IMR-90 (cell line): ENCODE measurements around the gene FBXW11. TPM values are rescaled to one million over a fixed set of nuclear protein-coding genes. Genes with fewer than 3 reads are reported as not detected.

Source experiments
- ATAC-seq: fragments of 200-7000 bp; cut with Tn5 transposase; 2 replicates; pipeline ENCODE4 v1.9.1; 2020; ENCODE audit warnings: low read depth, mild to moderate bottlenecking, moderate library complexity
- BruUV-seq: library from RNA; stranded (reverse); fragments of 400-500 nt; replicated peaks from 2 replicates; lab custom pipeline; 2021; lab: Mats Ljungman, UMichigan
- CTCF ChIA-PET: fragments of 300-600 bp; formaldehyde crosslinking; extraction: SDS; loops from one replicate; lab custom pipeline; 2021; ENCODE audit warnings: antibody characterized with exemption; lab: Yijun Ruan, JAX
- POLR2A ChIA-PET: fragments of 300-600 bp; sonication (Branson Sonifier 250); formaldehyde crosslinking; loops from one replicate; lab custom pipeline; 2022; ENCODE audit warnings: antibody characterized with exemption; ENCODE audit not compliant: unreplicated experiment; lab: Charles Lee
- DNase-seq: peaks from one replicate; pipeline ENCODE4 v3.0.0; 2013
- H2AFZ ChIP-seq: replicated peaks from 2 replicates; pipeline ENCODE3; 2013; ENCODE audit warnings: low read length, mild to moderate bottlenecking; ENCODE audit not compliant: poor library complexity
- H2AK5ac ChIP-seq: 2 replicates; pipeline ENCODE4 v1.6.1; 2013; ENCODE audit warnings: low read depth, low read length, inconsistent platforms
- H2AK9ac ChIP-seq: replicated peaks from 2 replicates; pipeline ENCODE3; 2013; ENCODE audit warnings: mild to moderate bottlenecking, low read depth, low read length, moderate library complexity; ENCODE audit not compliant: poor library complexity
- H2BK120ac ChIP-seq: 2 replicates; pipeline ENCODE4 v1.6.1; 2013; ENCODE audit warnings: low read depth, low read length, inconsistent platforms
- H2BK15ac ChIP-seq: 3 replicates; pipeline ENCODE4 v1.6.1; 2013; ENCODE audit warnings: low read depth, low read length, inconsistent platforms
- H2BK20ac ChIP-seq: 2 replicates; pipeline ENCODE4 v1.6.1; 2013; ENCODE audit warnings: low read depth, mild to moderate bottlenecking, inconsistent platforms, low read length, moderate library complexity
- H2BK5ac ChIP-seq: 2 replicates; pipeline ENCODE4 v1.6.1; 2013; ENCODE audit warnings: mild to moderate bottlenecking, low read depth, low read length, inconsistent platforms; ENCODE audit not compliant: poor library complexity, severe bottlenecking
- H3K14ac ChIP-seq: replicated peaks from 2 replicates; pipeline ENCODE4 v1.6.1; 2013; ENCODE audit warnings: low read depth, low read length, inconsistent platforms
- H3K18ac ChIP-seq: 2 replicates; pipeline ENCODE4 v1.6.1; 2013; ENCODE audit warnings: low read depth, low read length, control low read depth
- H3K23ac ChIP-seq: 2 replicates; pipeline ENCODE4 v1.6.1; 2013; ENCODE audit warnings: low read depth, low read length, inconsistent platforms
- H3K27ac ChIP-seq: 2 replicates; pipeline ENCODE4 v1.5.1; 2013; ENCODE audit warnings: mild to moderate bottlenecking, control low read depth, low read length; ENCODE audit not compliant: insufficient read depth
- H3K27me3 ChIP-seq: 2 replicates; pipeline ENCODE4 v1.6.1; 2013; ENCODE audit warnings: low read length; ENCODE audit not compliant: control insufficient read depth, insufficient read depth
- H3K36me3 ChIP-seq: 2 replicates; pipeline ENCODE4 v1.6.1; 2013; ENCODE audit warnings: low read length, mixed read lengths; ENCODE audit not compliant: control insufficient read depth, insufficient read depth
- H3K4ac ChIP-seq: 2 replicates; pipeline ENCODE4 v1.6.1; 2013; ENCODE audit warnings: low read depth, low read length, inconsistent platforms
- H3K4me1 ChIP-seq: 2 replicates; pipeline ENCODE4 v1.6.1; 2013; ENCODE audit warnings: low read length, mixed read lengths; ENCODE audit not compliant: control insufficient read depth, insufficient read depth
- H3K4me2 ChIP-seq: 2 replicates; pipeline ENCODE4 v1.6.1; 2013; ENCODE audit warnings: low read depth, mild to moderate bottlenecking, control low read depth, low read length, moderate library complexity
- H3K4me3 ChIP-seq: 2 replicates; pipeline ENCODE4 v1.5.1; 2013; ENCODE audit warnings: low read depth, mild to moderate bottlenecking, control low read depth, low read length, moderate library complexity; ENCODE audit not compliant: insufficient read depth
- H3K56ac ChIP-seq: 2 replicates; pipeline ENCODE4 v1.6.1; 2013; ENCODE audit warnings: low read length, inconsistent platforms; ENCODE audit not compliant: insufficient read depth; ENCODE audit errors: extremely low read depth
- H3K79me1 ChIP-seq, 2 experiments: 2 replicates each; pipeline ENCODE4 v1.6.1; 2013; ENCODE audit warnings: low read length in 2 of 2, inconsistent platforms in 1 of 2, low read depth in 1 of 2
- H3K9ac ChIP-seq: 2 replicates; pipeline ENCODE4 v1.6.1; 2013; ENCODE audit warnings: low read depth, low read length, control low read depth
- H3K9me1 ChIP-seq: 2 replicates; pipeline ENCODE4 v1.6.1; 2013; ENCODE audit warnings: low read length, inconsistent platforms; ENCODE audit not compliant: insufficient read depth
- H3K9me3 ChIP-seq: 2 replicates; pipeline ENCODE4 v1.6.1; 2013; ENCODE audit warnings: low read length; ENCODE audit not compliant: control insufficient read depth, insufficient read depth
- H4K20me1 ChIP-seq: 2 replicates; pipeline ENCODE4 v1.6.1; 2013; ENCODE audit warnings: low read length, inconsistent platforms; ENCODE audit not compliant: insufficient read depth
- H4K5ac ChIP-seq: 2 replicates; pipeline ENCODE4 v1.6.1; 2013; ENCODE audit warnings: mild to moderate bottlenecking, low read depth, low read length, control low read depth
- H4K8ac ChIP-seq, 2 experiments: 2 replicates each; pipeline ENCODE4 v1.6.1; 2013; ENCODE audit warnings: low read depth in 2 of 2, low read length in 2 of 2, control low read depth in 1 of 2, inconsistent platforms in 1 of 2
- H4K91ac ChIP-seq: 2 replicates; pipeline ENCODE4 v1.6.1; 2013; ENCODE audit warnings: low read depth, low read length, inconsistent platforms; ENCODE audit not compliant: insufficient read depth
- CTCF ChIP-seq: conservative IDR thresholded peaks from 2 replicates; pipeline ENCODE4 v1.5.1; 2012; ENCODE audit warnings: mild to moderate bottlenecking, low read depth, low read length, improper control_type of control experiment
- ELK1 ChIP-seq: fragments of 150-350 bp; IDR thresholded peaks from 2 replicates; pipeline ENCODE4 v1.6.1; 2016; ENCODE audit warnings: low read depth, mild to moderate bottlenecking, low read length, moderate library complexity, borderline replicate concordance
- FOS ChIP-seq: fragments of 150-350 bp; IDR thresholded peaks from 2 replicates; pipeline ENCODE4 v1.6.1; 2016; ENCODE audit warnings: low read depth, low read length
- whole genome bisulfite sequencing, 2 experiments: methylation state at CpG; one replicate each; pipeline versions ENCODE4 v1.1.5 to v1.1.7; 2013; ENCODE audit warnings: missing lambda C conversion rate in 2 of 2; ENCODE audit not compliant: insufficient read length in 1 of 2; ENCODE audit errors: extremely low coverage in 2 of 2; 5-methylcytosine and 5-hydroxymethylcytosine counted together
- dilution Hi-C: fragments of 300-500 bp; cut with HindIII; formaldehyde crosslinking; loops from one replicate; pipeline ENCODE4 v1.14.3; 2018; ENCODE audit warnings: low sequenced_read_pairs; ENCODE audit not compliant: unreplicated experiment
- in situ Hi-C: fragments of 300-500 bp; cut with MboI; formaldehyde crosslinking; loops from 3 replicates; pipeline ENCODE4 v1.14.3; 2019; ENCODE audit warnings: low sequenced_read_pairs, inconsistent platforms, mixed read lengths
- intact Hi-C: fragments of 100-400 bp; cut with micrococcal nuclease; formaldehyde crosslinking; loops from 2 replicates; pipeline ENCODE4 v1.10.0; 2022
- polyA plus RNA-seq, 3 experiments: library from polyadenylated mRNA; depleted of rRNA; stranded (reverse); fragments of >200 nt; gene quantifications; 2 replicates each; pipeline ENCODE4 v1.2.3, GENCODE V29; 2012; ENCODE audit warnings: low replicate concordance in 1 of 3
- total RNA-seq: library from RNA; depleted of rRNA; stranded (reverse); fragments of >200 nt; gene quantifications from 2 replicates; pipeline ENCODE4 v1.2.3, GENCODE V29; 2012

The FBXW11 gene
- total and polyA plus RNA-seq, 2 of the 4 experiments (the other 2 are of a cell fraction): 34.3 to 97.1 TPM

GRCh38 chr5:171961117-171961516, 45.3 kb downstream of the FBXW11 start:
- BruUV-seq: no TSS peak
- no peak for ATAC-seq
- Histone ChIP-seq H3K79me1 (peaks cover 28 to 70% of the 10 kb centered on the region in 2 experiments), H3K18ac (no peak overlapping the region), H3K9me3 (no peaks in the 10 kb centered on the region), H3K9me1 (peaks cover 9% of the 10 kb centered on the region), H2AFZ (no peak overlapping the region), H3K4me2 (no peak overlapping the region), H3K4me1 (peaks cover 14% of the 10 kb centered on the region), H3K36me3 (no peaks in the 10 kb centered on the region; the same call in 1 of the 2 replicates), H2AK5ac (no peak overlapping the region), H2AK9ac (no peak overlapping the region), H3K9ac (no peak overlapping the region), H4K91ac (no peak overlapping the region), H3K56ac (no peak overlapping the region), H3K14ac (no peak overlapping the region), H3K27ac (no peak overlapping the region), H3K4ac (no peak overlapping the region), H4K8ac (no peak overlapping the region), H2BK15ac (no peak overlapping the region), H4K20me1 (peaks cover 58% of the 10 kb centered on the region), H2BK20ac (no peak overlapping the region), H3K27me3 (no peaks in the 10 kb centered on the region), H2BK120ac (no peak overlapping the region), H3K23ac (peak overlapping the region; percentile 12; the same call in 1 of the 2 replicates), H3K4me3 (no peak overlapping the region), H2BK5ac (no peak overlapping the region), H4K5ac (no peak overlapping the region)
- DNase-seq: no peak
- CTCF ChIA-PET: no interaction called here
- no CpG with 5 or more reads among the region's 3 CpGs for WGBS, 2 experiments
- dilution Hi-C loops: no loop called here
- TF ChIP-seq ELK1 (no peak), CTCF (no peak), FOS (no peak)
- POLR2A ChIA-PET: no interaction called here
- intact Hi-C loops: no loop called here
- in situ Hi-C loops: no loop called here
